HS-5 (cell line): Measurements from ENCODE around the gene RHOH.

Experiments used
- DNase-seq: peaks from one replicate; pipeline ENCODE4 v3.0.0-alpha.2; 2012; ENCODE audit warnings: low read depth

Gene RHOH

GRCh38 chr4:40205259-40206198 is 8.7 kb downstream of the RHOH start:
- no peak for DNase-seq

- DNase-seq, result no peak
Observed at GRCh38 chr4:40206426-40206825, 9.6 kb downstream of the RHOH start.

- no peak for DNase-seq
Observed at GRCh38 chr4:40209401-40209800, 12.6 kb downstream of the RHOH start.

GRCh38 chr4:40210776-40211175 is 13.9 kb downstream of the RHOH start:
- DNase-seq, result no peak

- no peak for DNase-seq
Observed at GRCh38 chr4:40211224-40212185, 14.7 kb downstream of the RHOH start.

- no peak for DNase-seq
Observed at GRCh38 chr4:40212674-40213527, 16.1 kb downstream of the RHOH start.

GRCh38 chr4:40214038-40214437 is 17.2 kb downstream of the RHOH start:
- no peak for DNase-seq

GRCh38 chr4:40214661-40215418 is 18.0 kb downstream of the RHOH start:
- no peak for DNase-seq

GRCh38 chr4:40216622-40217366 is 20.0 kb downstream of the RHOH start:
- no peak for DNase-seq

- DNase-seq, result no peak
Observed at GRCh38 chr4:40221744-40222143, 24.9 kb downstream of the RHOH start.

- no peak for DNase-seq
Observed at GRCh38 chr4:40223343-40223742, 26.5 kb downstream of the RHOH start.

GRCh38 chr4:40224432-40224831 is 27.6 kb downstream of the RHOH start:
- no peak for DNase-seq

- DNase-seq, result no peak
Observed at GRCh38 chr4:40225497-40225896, 28.7 kb downstream of the RHOH start.

- DNase-seq, result no peak
Observed at GRCh38 chr4:40227284-40227683, 30.5 kb downstream of the RHOH start.

GRCh38 chr4:40228497-40229365 is 31.9 kb downstream of the RHOH start:
- no peak for DNase-seq

GRCh38 chr4:40231316-40231863 is 34.6 kb downstream of the RHOH start:
- no peak for DNase-seq

- no peak for DNase-seq
Observed at GRCh38 chr4:40232610-40233009, 35.8 kb downstream of the RHOH start.

GRCh38 chr4:40233227-40233626 is 36.4 kb downstream of the RHOH start:
- DNase-seq, result no peak

- no peak for DNase-seq
Observed at GRCh38 chr4:40234519-40235039, 37.7 kb downstream of the RHOH start.
